Mesenchymal stem cell (in vitro differentiated cells and primary cell): ENCODE data around the gene DLX4.

Source experiments
- DNase-seq: peaks from one replicate; pipeline ENCODE4 v3.0.0-alpha.2; 2013
- H2AFZ ChIP-seq: one replicate; pipeline ENCODE4 v1.6.1; 2013; ENCODE audit warnings: low read depth, mild to moderate bottlenecking, control low read depth, inconsistent platforms, low read length, moderate library complexity
- H2AK5ac ChIP-seq: 2 replicates; pipeline ENCODE4 v1.6.1; 2013; ENCODE audit warnings: low read length, moderate library complexity, mild to moderate bottlenecking, inconsistent platforms; ENCODE audit not compliant: severe bottlenecking
- H2BK120ac ChIP-seq: one replicate; pipeline ENCODE4 v1.6.1; 2013; ENCODE audit warnings: low read depth, mild to moderate bottlenecking, inconsistent platforms, low read length, moderate library complexity
- H2BK12ac ChIP-seq, 2 experiments: one replicate each; pipeline ENCODE4 v1.6.1; 2013; ENCODE audit warnings: inconsistent platforms in 2 of 2, low read length in 2 of 2, mild to moderate bottlenecking in 2 of 2, moderate library complexity in 2 of 2, control low read depth in 1 of 2
- H2BK15ac ChIP-seq: one replicate; pipeline ENCODE4 v1.6.1; 2013; ENCODE audit warnings: mild to moderate bottlenecking, low read depth, inconsistent platforms; ENCODE audit not compliant: poor library complexity, severe bottlenecking
- H2BK5ac ChIP-seq: 2 replicates; pipeline ENCODE4 v1.6.1; 2013; ENCODE audit warnings: low read depth, mild to moderate bottlenecking, low read length, control low read depth, inconsistent platforms; ENCODE audit not compliant: poor library complexity, severe bottlenecking
- H3K14ac ChIP-seq, 2 experiments: one replicate each; pipeline ENCODE4 v1.6.1; 2013; ENCODE audit warnings: inconsistent platforms in 2 of 2, low read length in 2 of 2, control low read depth in 1 of 2, mild to moderate bottlenecking in 1 of 2, moderate library complexity in 1 of 2
- H3K18ac ChIP-seq, 2 experiments: one replicate each; pipeline ENCODE4 v1.6.1; 2013; ENCODE audit warnings: inconsistent platforms in 2 of 2, low read length in 2 of 2, control low read depth in 1 of 2, low read depth in 1 of 2, mild to moderate bottlenecking in 1 of 2
- H3K23ac ChIP-seq, 2 experiments: one replicate each; pipeline ENCODE4 v1.6.1; 2013; ENCODE audit warnings: inconsistent platforms in 2 of 2, low read length in 2 of 2, mild to moderate bottlenecking in 2 of 2, moderate library complexity in 2 of 2, control low read depth in 1 of 2
- H3K27ac ChIP-seq: 2 replicates; pipeline ENCODE4 v1.5.1; 2013; ENCODE audit warnings: mild to moderate bottlenecking, moderate library complexity, low read length, control low read depth, inconsistent platforms; ENCODE audit not compliant: poor library complexity, severe bottlenecking
- H3K27me3 ChIP-seq, 2 experiments: 2 replicates each; pipeline versions ENCODE4 v1.6.1 to v1.7.0; 2013; ENCODE audit warnings: low read length in 2 of 2, mild to moderate bottlenecking in 2 of 2, moderate library complexity in 2 of 2, control low read depth in 1 of 2, inconsistent platforms in 1 of 2; ENCODE audit not compliant: control insufficient read depth in 1 of 2, insufficient read depth in 1 of 2
- H3K36me3 ChIP-seq, 2 experiments: 2 replicates each; pipeline versions ENCODE4 v1.6.1 to v1.7.0; 2013; ENCODE audit warnings: low read length in 2 of 2, control low read depth in 1 of 2, inconsistent platforms in 1 of 2, low read depth in 1 of 2, mild to moderate bottlenecking in 1 of 2; ENCODE audit not compliant: insufficient read depth in 2 of 2, control insufficient read depth in 1 of 2
- H3K4ac ChIP-seq, 2 experiments: one replicate each; pipeline ENCODE4 v1.6.1; 2013; ENCODE audit warnings: inconsistent platforms in 2 of 2, low read length in 2 of 2, mild to moderate bottlenecking in 2 of 2, moderate library complexity in 2 of 2, control low read depth in 1 of 2, low read depth in 1 of 2
- H3K4me1 ChIP-seq: 2 replicates; pipeline ENCODE4 v1.6.1; 2013; ENCODE audit warnings: low read depth, low read length, control low read depth; ENCODE audit not compliant: control insufficient read depth, insufficient read depth
- H3K4me2 ChIP-seq: 2 replicates; pipeline ENCODE4 v1.6.1; 2013; ENCODE audit warnings: low read length, mild to moderate bottlenecking, inconsistent platforms; ENCODE audit not compliant: poor library complexity, severe bottlenecking
- H3K4me3 ChIP-seq, 2 experiments: 2 replicates each; pipeline versions ENCODE4 v1.5.1 to v1.7.0; 2013; ENCODE audit warnings: low read length in 2 of 2, mild to moderate bottlenecking in 2 of 2, control low read depth in 1 of 2, low read depth in 1 of 2; ENCODE audit not compliant: insufficient read depth in 1 of 2
- H3K79me1 ChIP-seq: replicated peaks from 2 replicates; pipeline ENCODE4 v1.6.1; 2013; ENCODE audit warnings: mild to moderate bottlenecking, control low read depth, low read length, inconsistent platforms; ENCODE audit not compliant: poor library complexity, severe bottlenecking
- H3K9ac ChIP-seq: 2 replicates; pipeline ENCODE4 v1.7.0; 2013; ENCODE audit warnings: mild to moderate bottlenecking, low read length, moderate library complexity
- H3K9me3 ChIP-seq: 2 replicates; pipeline ENCODE4 v1.7.0; 2013; ENCODE audit warnings: mild to moderate bottlenecking, low read length; ENCODE audit not compliant: control insufficient read depth
- H4K8ac ChIP-seq: one replicate; pipeline ENCODE4 v1.6.1; 2013; ENCODE audit warnings: inconsistent platforms, mild to moderate bottlenecking, low read length, moderate library complexity
- H4K91ac ChIP-seq: one replicate; pipeline ENCODE4 v1.6.1; 2013; ENCODE audit warnings: mild to moderate bottlenecking, low read length, inconsistent platforms
- WGBS: methylation state at CpG from one replicate; pipeline ENCODE4 v1.1.7; 2013; ENCODE audit warnings: mixed read lengths; 5-methylcytosine and 5-hydroxymethylcytosine counted together

The DLX4 gene

DNA sequence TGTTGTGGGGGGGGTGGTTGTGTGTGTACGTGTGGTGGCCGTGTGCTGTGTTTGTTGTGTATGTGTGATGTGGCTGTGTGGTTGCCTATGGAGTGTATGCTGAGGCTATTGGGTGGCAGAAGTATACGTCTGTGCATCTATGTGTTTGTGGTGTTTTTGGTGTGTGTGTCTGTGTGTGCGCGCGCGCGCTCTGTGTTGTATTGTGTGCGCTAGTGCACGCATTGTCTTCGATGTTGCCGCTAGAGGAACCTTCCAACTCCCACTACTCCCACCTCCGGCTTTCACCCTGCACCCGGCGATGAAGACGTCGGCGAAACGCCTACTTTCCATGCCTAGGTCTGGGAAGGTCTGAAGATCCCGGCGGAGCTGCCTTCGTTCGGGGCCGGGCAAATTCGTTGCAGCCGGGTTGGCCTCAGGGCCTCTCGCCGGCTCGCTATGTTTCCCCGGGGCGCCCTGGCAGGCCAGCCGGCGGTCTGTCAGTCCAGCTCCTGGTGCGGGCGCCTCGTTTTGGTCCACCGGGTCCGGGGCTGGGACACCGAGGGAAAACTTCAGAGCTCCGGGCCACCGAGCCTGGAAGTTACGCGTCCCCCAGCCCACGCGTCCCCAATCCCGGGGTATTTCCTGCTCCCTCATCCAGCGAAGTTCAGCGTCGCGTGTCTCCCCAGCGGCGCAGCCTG lies 5.2 kb upstream of the DLX4 start:
- no peaks in the 10 kb centered on the region for H3K36me3 ChIP-seq
- no peak overlapping the region for H3K4me2 ChIP-seq
- H2BK5ac ChIP-seq: no peak overlapping the region
- peaks cover 19% of the 10 kb centered on the region for H3K4me1 ChIP-seq
- 2% methylated on average over 46 of the region's 52 CpGs for WGBS
- peak overlapping the region in 1 of 2 experiments; percentile 5 for H3K23ac ChIP-seq
- H2AK5ac ChIP-seq: no peak overlapping the region
- no peak overlapping the region for H3K14ac ChIP-seq
- H3K18ac ChIP-seq: no peak overlapping the region
- no peak overlapping the region for H2BK15ac ChIP-seq
- H3K9ac ChIP-seq: no peak overlapping the region
- no peaks in the 10 kb centered on the region for H3K79me1 ChIP-seq
- H3K27me3 ChIP-seq: peaks cover 72 to 73% of the 10 kb centered on the region in 2 experiments
- peak; percentile 11 for DNase-seq
- H2AFZ ChIP-seq: no peak overlapping the region
- no peak overlapping the region for H4K91ac ChIP-seq
- no peak overlapping the region for H3K27ac ChIP-seq
- no peak overlapping the region for H2BK12ac ChIP-seq
- no peak overlapping the region for H4K8ac ChIP-seq
- H3K4me3 ChIP-seq: peak overlapping the region in 1 of 2 experiments; percentile 11
- H3K9me3 ChIP-seq: no peaks in the 10 kb centered on the region
- no peak overlapping the region for H3K4ac ChIP-seq
- no peak overlapping the region for H2BK120ac ChIP-seq

DNA sequence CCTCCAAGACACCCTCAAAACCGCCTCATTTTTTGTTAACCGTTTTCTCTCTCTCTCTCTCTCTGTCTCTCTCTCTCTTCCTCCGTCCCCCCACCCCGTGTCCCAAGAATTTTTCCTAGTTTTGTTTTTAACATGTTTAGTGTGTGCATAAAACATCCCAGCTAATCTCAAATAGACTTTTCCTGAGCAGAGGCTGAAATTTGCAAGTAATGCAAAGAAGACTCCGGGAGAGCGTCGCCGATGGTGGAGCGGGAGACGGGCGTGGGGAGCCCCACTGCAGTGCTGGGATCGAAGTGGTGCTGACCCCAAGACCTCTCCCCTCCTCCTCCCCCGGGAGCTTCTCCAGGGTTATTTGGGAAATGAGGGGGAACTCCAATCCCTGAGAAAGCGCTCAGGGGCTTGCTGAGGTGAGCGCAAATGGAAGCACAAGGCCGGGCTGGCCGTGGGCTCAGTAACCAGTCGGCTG lies 4.7 kb upstream of the DLX4 start:
- WGBS: 2% methylated on average over 15 of the region's 18 CpGs
- Histone ChIP-seq H2BK12ac (no peak overlapping the region), H4K8ac (no peak overlapping the region), H2BK15ac (no peak overlapping the region), H3K14ac (no peak overlapping the region), H3K27me3 (peaks cover 78 to 79% of the 10 kb centered on the region in 2 experiments), H3K9ac (no peak overlapping the region), H3K4me3 (no peak overlapping the region), H3K18ac (no peak overlapping the region), H2AFZ (no peak overlapping the region), H3K79me1 (no peaks in the 10 kb centered on the region), H3K36me3 (no peaks in the 10 kb centered on the region), H2BK5ac (no peak overlapping the region), H4K91ac (no peak overlapping the region), H3K23ac (no peak overlapping the region), H3K4me2 (no peak overlapping the region), H3K4ac (no peak overlapping the region), H2AK5ac (no peak overlapping the region), H2BK120ac (no peak overlapping the region), H3K27ac (no peak overlapping the region), H3K4me1 (peaks cover 22% of the 10 kb centered on the region), H3K9me3 (no peaks in the 10 kb centered on the region)
- peak; percentile 17 for DNase-seq

DNA sequence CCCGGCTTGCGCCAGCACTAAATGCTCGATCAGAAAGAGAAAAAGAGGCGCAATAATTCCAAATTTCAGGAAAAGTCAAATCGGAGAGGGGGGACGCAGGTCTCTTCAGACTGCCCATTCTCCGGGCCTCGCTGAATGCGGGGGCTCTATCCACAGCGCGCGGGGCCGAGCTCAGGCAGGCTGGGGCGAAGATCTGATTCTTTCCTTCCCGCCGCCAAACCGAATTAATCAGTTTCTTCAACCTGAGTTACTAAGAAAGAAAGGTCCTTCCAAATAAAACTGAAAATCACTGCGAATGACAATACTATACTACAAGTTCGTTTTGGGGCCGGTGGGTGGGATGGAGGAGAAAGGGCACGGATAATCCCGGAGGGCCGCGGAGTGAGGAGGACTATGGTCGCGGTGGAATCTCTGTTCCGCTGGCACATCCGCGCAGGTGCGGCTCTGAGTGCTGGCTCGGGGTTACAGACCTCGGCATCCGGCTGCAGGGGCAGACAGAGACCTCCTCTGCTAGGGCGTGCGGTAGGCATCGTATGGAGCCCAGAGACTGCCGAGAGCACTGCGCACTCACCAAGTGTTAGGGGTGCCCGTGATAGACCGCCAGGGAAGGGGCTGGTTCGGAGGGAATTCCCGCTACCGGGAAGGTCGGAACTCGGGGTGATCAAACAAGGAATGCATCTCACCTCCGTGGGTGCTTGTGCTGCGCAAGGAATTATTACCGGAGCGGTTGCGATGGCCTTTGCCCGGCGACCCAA lies 4.0 kb upstream of the DLX4 start:
- Histone ChIP-seq H3K79me1 (no peaks in the 10 kb centered on the region), H3K23ac (peak overlapping the region in 1 of 2 experiments; percentile 79), H3K9me3 (no peaks in the 10 kb centered on the region), H3K27me3 (peaks cover 84% of the 10 kb centered on the region in 2 experiments), H3K27ac (no peak overlapping the region), H3K36me3 (no peaks in the 10 kb centered on the region), H4K8ac (no peak overlapping the region), H4K91ac (no peak overlapping the region), H2BK120ac (no peak overlapping the region), H3K18ac (no peak overlapping the region), H2BK12ac (no peak overlapping the region), H3K14ac (no peak overlapping the region), H3K4me1 (peaks cover 24% of the 10 kb centered on the region), H2AK5ac (no peak overlapping the region), H2AFZ (no peak overlapping the region), H3K4ac (no peak overlapping the region), H2BK15ac (no peak overlapping the region), H3K4me3 (no peak overlapping the region), H3K4me2 (no peak overlapping the region), H3K9ac (no peak overlapping the region), H2BK5ac (no peak overlapping the region)
- WGBS: 4% methylated on average over 52 of the region's 52 CpGs
- no peak for DNase-seq

DNA sequence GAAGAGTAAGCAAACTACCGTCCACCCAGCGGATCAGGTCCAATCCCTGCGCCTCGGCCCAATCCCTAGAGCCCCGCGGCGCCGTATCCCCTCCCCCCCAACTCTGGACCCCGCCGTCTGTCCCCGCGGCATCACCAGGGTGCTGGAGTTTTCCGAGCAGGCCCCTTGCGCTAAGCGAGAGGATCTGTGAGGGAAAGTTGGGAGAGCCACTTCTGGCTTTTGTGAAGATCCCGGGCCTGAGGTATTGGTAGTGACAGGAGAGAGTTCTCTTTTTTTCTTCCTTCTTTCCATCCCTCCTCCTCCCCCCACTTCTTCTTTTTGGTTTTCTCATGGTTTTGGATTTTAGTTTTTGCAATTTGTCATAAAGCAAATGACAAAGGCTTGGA lies 3.5 kb upstream of the DLX4 start:
- no peak overlapping the region for H2BK12ac ChIP-seq
- H3K27me3 ChIP-seq: peaks cover 89 to 90% of the 10 kb centered on the region in 2 experiments
- 3% methylated on average over 8 of the region's 16 CpGs for WGBS
- no peak overlapping the region for H3K18ac ChIP-seq
- H2BK15ac ChIP-seq: no peak overlapping the region
- no peak overlapping the region for H3K27ac ChIP-seq
- H3K23ac ChIP-seq: no peak overlapping the region
- H4K91ac ChIP-seq: no peak overlapping the region
- H3K4me1 ChIP-seq: peaks cover 24% of the 10 kb centered on the region
- no peak overlapping the region for H2AFZ ChIP-seq
- H3K9me3 ChIP-seq: no peaks in the 10 kb centered on the region
- no peak overlapping the region for H4K8ac ChIP-seq
- H3K36me3 ChIP-seq: no peaks in the 10 kb centered on the region
- H2BK5ac ChIP-seq: no peak overlapping the region
- DNase-seq: no peak
- H2AK5ac ChIP-seq: no peak overlapping the region
- no peak overlapping the region for H2BK120ac ChIP-seq
- H3K14ac ChIP-seq: no peak overlapping the region
- H3K4me2 ChIP-seq: no peak overlapping the region
- H3K4me3 ChIP-seq: no peak overlapping the region
- H3K79me1 ChIP-seq: no peaks in the 10 kb centered on the region
- no peak overlapping the region for H3K9ac ChIP-seq
- H3K4ac ChIP-seq: no peak overlapping the region
